ENCODE data around the gene GIMAP6.

- TF ChIP-seq CTCF (IDR thresholded peaks at IDR 0.05; ENCODE audit: low read length) (no peak), EZH2phosphoT487 (IDR thresholded peaks at IDR 0.05; ENCODE audit: low read length) (no peak), EZH2 (optimal IDR thresholded peaks at IDR 0.05; ENCODE audit: low read depth, low read length) (no peak)
These were observed 45.4 kb downstream of the GIMAP6 start for GRCh38 chr7:150586785-150587152.

Data from MM.1S (cell line).